KMS-11 (cell line): ENCODE results near the gene CMPK1.
"Not testable (repeated sequence)": the region's sequence is repeated elsewhere in the genome, so short reads cannot be mapped to it uniquely, and the experiment has no call there.

Experiments used
- H2AFZ ChIP-seq: fragments of 200-600 bp; sonication (generic); 2 replicates; pipeline ENCODE4 v1.6.1; 2016; ENCODE audit warnings: antibody characterized with exemption, mixed run types, low read depth
- H3K27ac ChIP-seq: fragments of 200-600 bp; sonication (generic); 2 replicates; pipeline ENCODE4 v1.6.1; 2016; ENCODE audit warnings: mild to moderate bottlenecking, mixed run types
- H3K27me3 ChIP-seq: fragments of 200-600 bp; sonication (generic); 2 replicates; pipeline ENCODE4 v1.6.1; 2017; ENCODE audit warnings: mild to moderate bottlenecking, low read depth, mixed run types, moderate library complexity; ENCODE audit not compliant: insufficient read depth
- H3K36me3 ChIP-seq: fragments of 200-600 bp; sonication (generic); 2 replicates; pipeline ENCODE4 v1.6.1; 2017; ENCODE audit warnings: mild to moderate bottlenecking, mixed run types; ENCODE audit not compliant: insufficient read depth
- H3K4me1 ChIP-seq: fragments of 200-600 bp; sonication (generic); 2 replicates; pipeline ENCODE4 v1.6.1; 2016; ENCODE audit warnings: mild to moderate bottlenecking, low read depth, mixed run types; ENCODE audit not compliant: poor library complexity, severe bottlenecking
- H3K4me2 ChIP-seq: fragments of 200-600 bp; sonication (generic); 2 replicates; pipeline ENCODE4 v1.7.0; 2016; ENCODE audit warnings: mild to moderate bottlenecking, mixed run types
- H3K4me3 ChIP-seq: fragments of 200-600 bp; sonication (generic); IDR thresholded peaks from 2 replicates; pipeline ENCODE4 v1.6.1; 2017; ENCODE audit warnings: low read depth, low read length, mixed read lengths; ENCODE audit not compliant: insufficient read depth
- H3K79me2 ChIP-seq: fragments of 200-600 bp; sonication (generic); 2 replicates; pipeline ENCODE4 v1.6.1; 2016; ENCODE audit warnings: low read depth, mixed run types; ENCODE audit not compliant: insufficient read depth
- H3K9ac ChIP-seq: fragments of 200-600 bp; sonication (generic); 2 replicates; pipeline ENCODE4 v1.6.1; 2016; ENCODE audit warnings: mild to moderate bottlenecking, mixed run types
- H4K20me1 ChIP-seq: fragments of 200-600 bp; sonication (generic); 2 replicates; pipeline ENCODE4 v1.6.1; 2016; ENCODE audit warnings: mild to moderate bottlenecking, mixed run types; ENCODE audit not compliant: insufficient read depth
- CTCF ChIP-seq: fragments of 200-600 bp; sonication (generic); conservative IDR thresholded peaks from 2 replicates; pipeline ENCODE4 v1.6.1; 2017; ENCODE audit warnings: low read depth, mild to moderate bottlenecking, antibody characterized with exemption, low read length, moderate library complexity, mixed read lengths

Gene CMPK1

GRCh38 chr1:47333578-47333921 is at the start of gene CMPK1:
Gene CMPK1, plus strand, starts transcription at chr1:47333790. Its CDS starts 156 bp downstream, at chr1:47333946.
- Histone ChIP-seq H3K9ac (peak within 1 kb of the TSS; percentile 86), H3K4me3 (peak within 1 kb of the TSS; percentile 72), H3K27me3 (no peaks in the 10 kb centered on the region), H3K79me2 (peaks cover 39% of the 10 kb centered on the region), H3K27ac (peak within 1 kb of the TSS; percentile 88), H4K20me1 (no peaks in the 10 kb centered on the region), H3K36me3 (no peaks in the 10 kb centered on the region), H3K4me2 (peak within 1 kb of the TSS; percentile 93), H3K4me1 (peaks cover 28% of the 10 kb centered on the region), H2AFZ (peak within 1 kb of the TSS; percentile 82)
- no peak for TF ChIP-seq CTCF

GRCh38 chr1:47288116-47288515 is 45.5 kb upstream of the CMPK1 start:
- H3K27ac ChIP-seq, H3K9ac ChIP-seq, H3K4me3 ChIP-seq, H2AFZ ChIP-seq, H3K27me3 ChIP-seq, H3K4me2 ChIP-seq, H4K20me1 ChIP-seq, H3K79me2 ChIP-seq, H3K36me3 ChIP-seq: not testable (repeated sequence)
- H3K4me1 ChIP-seq, result peaks cover 20% of the 10 kb centered on the region

GRCh38 chr1:47294863-47295262 is 38.7 kb upstream of the CMPK1 start:
- not testable (repeated sequence) for H4K20me1 ChIP-seq, H3K4me2 ChIP-seq, H3K9ac ChIP-seq, H3K27me3 ChIP-seq, H3K4me1 ChIP-seq, H3K36me3 ChIP-seq, H2AFZ ChIP-seq, H3K27ac ChIP-seq, H3K4me3 ChIP-seq, H3K79me2 ChIP-seq

- no peaks in the 10 kb centered on the region for H3K79me2 ChIP-seq
- H3K27ac ChIP-seq, result no peak overlapping the region
- no peaks in the 10 kb centered on the region for H3K27me3 ChIP-seq
- no peak overlapping the region for H2AFZ ChIP-seq
- no peak overlapping the region for H3K4me2 ChIP-seq
- peaks cover 5% of the 10 kb centered on the region; the same call in 1 of the 2 replicates for H3K36me3 ChIP-seq
- no peak overlapping the region for H3K9ac ChIP-seq
- no peak for TF ChIP-seq CTCF
- H3K4me1 ChIP-seq, result no peaks in the 10 kb centered on the region
- H3K4me3 ChIP-seq, result no peak overlapping the region
- H4K20me1 ChIP-seq, result no peaks in the 10 kb centered on the region
Measured at GRCh38 chr1:47295579-47295978, 38.0 kb upstream of the CMPK1 start.

- no peaks in the 10 kb centered on the region; the same call in 1 of the 2 replicates for H4K20me1 ChIP-seq
- TF ChIP-seq CTCF, result no peak
- no peak overlapping the region for H3K9ac ChIP-seq
- no peaks in the 10 kb centered on the region; the same call in 1 of the 2 replicates for H3K79me2 ChIP-seq
- H2AFZ ChIP-seq, result no peak overlapping the region
- no peak overlapping the region for H3K4me2 ChIP-seq
- no peak overlapping the region for H3K4me3 ChIP-seq
- peaks cover 5% of the 10 kb centered on the region for H3K4me1 ChIP-seq
- H3K36me3 ChIP-seq, result peaks cover 23% of the 10 kb centered on the region
- no peak overlapping the region for H3K27ac ChIP-seq
- H3K27me3 ChIP-seq, result no peaks in the 10 kb centered on the region
Measured at GRCh38 chr1:47298025-47298699, 35.4 kb upstream of the CMPK1 start.
